ENCODE results near the gene UQCC5. TPM values are rescaled to one million over a fixed set of nuclear protein-coding genes. Genes with fewer than 3 reads are reported as not detected.
A peak's percentile ranks its signal among the peaks of the same experiment; 100 is the strongest.

The UQCC5 gene
- total RNA-seq, 1 donor from 2014 or later, result 13.7 TPM

GRCh38 chr3:52541050-52541449, 4.6 kb downstream of the UQCC5 start:
- Mint-ChIP-seq H3K4me1 (ENCODE audit: low read depth) (peaks cover 53% of the 10 kb centered on the region), H3K27ac (ENCODE audit: unreplicated experiment) (no peak overlapping the region), H3K9me3 (ENCODE audit: low read depth) (no peaks in the 10 kb centered on the region), H3K27me3 (ENCODE audit: low read depth) (no peaks in the 10 kb centered on the region), H3K4me3 (ENCODE audit: unreplicated experiment) (no peak overlapping the region), H3K36me3 (ENCODE audit: low read depth) (peaks cover 13% of the 10 kb centered on the region)
- no peak for DNase-seq (ENCODE audit: low spot score)
- no peak for TF ChIP-seq CTCF (IDR thresholded peaks at IDR 0.05)

GRCh38 chr3:52544937-52545336, 8.5 kb downstream of the UQCC5 start:
- no peak for DNase-seq (ENCODE audit: low spot score)
- no peak overlapping the region for H3K4me3 Mint-ChIP-seq (ENCODE audit: unreplicated experiment)
- H3K36me3 Mint-ChIP-seq (ENCODE audit: low read depth), result peaks cover 15% of the 10 kb centered on the region
- H3K27ac Mint-ChIP-seq (ENCODE audit: unreplicated experiment), result no peak overlapping the region
- no peak for TF ChIP-seq CTCF (IDR thresholded peaks at IDR 0.05)
- H3K27me3 Mint-ChIP-seq (ENCODE audit: low read depth), result no peaks in the 10 kb centered on the region
- H3K9me3 Mint-ChIP-seq (ENCODE audit: low read depth), result no peaks in the 10 kb centered on the region
- peaks cover 25% of the 10 kb centered on the region for H3K4me1 Mint-ChIP-seq (ENCODE audit: low read depth)

- Mint-ChIP-seq H3K27me3 (ENCODE audit: low read depth) (no peaks in the 10 kb centered on the region), H3K9me3 (ENCODE audit: low read depth) (no peaks in the 10 kb centered on the region), H3K36me3 (ENCODE audit: low read depth) (peaks cover 15% of the 10 kb centered on the region), H3K4me1 (ENCODE audit: low read depth) (peaks cover 17% of the 10 kb centered on the region), H3K4me3 (ENCODE audit: unreplicated experiment) (no peak overlapping the region), H3K27ac (ENCODE audit: unreplicated experiment) (peak overlapping the region; percentile 45)
- DNase-seq (ENCODE audit: low spot score), result no peak
- TF ChIP-seq CTCF (IDR thresholded peaks at IDR 0.05), result no peak
Measured at GRCh38 chr3:52546111-52546901, 9.9 kb downstream of the UQCC5 start.

GRCh38 chr3:52547143-52547542, 10.7 kb downstream of the UQCC5 start:
- Mint-ChIP-seq H3K4me1 (ENCODE audit: low read depth) (peaks cover 17% of the 10 kb centered on the region), H3K27ac (ENCODE audit: unreplicated experiment) (no peak overlapping the region), H3K4me3 (ENCODE audit: unreplicated experiment) (no peak overlapping the region), H3K9me3 (ENCODE audit: low read depth) (no peaks in the 10 kb centered on the region), H3K27me3 (ENCODE audit: low read depth) (no peaks in the 10 kb centered on the region), H3K36me3 (ENCODE audit: low read depth) (peaks cover 15% of the 10 kb centered on the region)
- no peak for DNase-seq (ENCODE audit: low spot score)
- no peak for TF ChIP-seq CTCF (IDR thresholded peaks at IDR 0.05)

- H3K9me3 Mint-ChIP-seq (ENCODE audit: low read depth), result no peaks in the 10 kb centered on the region
- H3K27ac Mint-ChIP-seq (ENCODE audit: unreplicated experiment), result no peak overlapping the region
- H3K4me1 Mint-ChIP-seq (ENCODE audit: low read depth), result no peaks in the 10 kb centered on the region
- H3K36me3 Mint-ChIP-seq (ENCODE audit: low read depth), result peaks cover 18% of the 10 kb centered on the region
- no peak for TF ChIP-seq CTCF (IDR thresholded peaks at IDR 0.05)
- H3K4me3 Mint-ChIP-seq (ENCODE audit: unreplicated experiment), result no peak overlapping the region
- no peak for DNase-seq (ENCODE audit: low spot score)
- no peaks in the 10 kb centered on the region for H3K27me3 Mint-ChIP-seq (ENCODE audit: low read depth)
Measured at GRCh38 chr3:52551118-52551517, 14.7 kb downstream of the UQCC5 start.
